COR-L47 (cell line): ENCODE results near the gene VRK1.

Experiments used
- DNase-seq: peaks from one replicate; lab custom pipeline; 2025; lab: John Stamatoyannopoulos, UW

Gene VRK1

DNA sequence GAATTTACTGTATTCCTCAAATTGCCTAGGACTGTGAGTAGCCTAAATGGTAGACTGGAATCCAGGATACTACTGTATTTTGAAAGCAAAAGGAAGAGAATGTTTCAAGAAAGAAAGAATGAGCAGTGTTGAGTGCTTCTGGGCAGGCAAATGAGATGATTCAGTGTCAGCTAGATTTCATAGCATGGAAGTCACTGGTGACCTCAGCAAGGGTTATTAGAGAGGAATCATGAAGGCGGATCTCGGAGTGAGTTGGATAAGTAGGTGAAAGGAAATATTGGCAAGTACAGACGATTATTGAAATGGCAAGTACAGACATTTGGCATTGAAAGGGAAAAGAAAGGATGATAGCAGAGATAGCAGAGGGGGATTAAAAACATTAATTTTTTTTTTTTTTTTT lies 27.1 kb downstream of the VRK1 start:
- DNase-seq = no peak

DNA sequence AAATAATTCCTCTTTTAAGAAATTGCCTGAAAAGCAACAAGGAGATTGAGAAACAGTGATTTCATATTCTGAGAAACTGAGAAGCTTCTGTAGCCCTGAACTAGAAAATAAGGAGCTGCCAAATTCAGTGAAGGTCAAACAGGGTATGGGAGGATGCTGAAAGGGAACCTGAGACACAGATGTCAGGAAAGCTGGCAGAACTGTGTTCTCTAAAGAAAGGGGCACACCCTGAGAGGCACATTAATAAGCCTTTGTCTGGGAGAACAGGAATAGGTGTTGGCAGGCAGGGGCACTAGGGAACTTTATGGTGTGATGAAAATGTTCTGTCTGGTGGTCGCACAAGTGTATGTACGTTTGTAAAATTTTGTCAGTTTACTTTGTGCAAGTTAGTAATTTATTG lies 29.6 kb downstream of the VRK1 start:
- DNase-seq = peak; percentile 7

DNA sequence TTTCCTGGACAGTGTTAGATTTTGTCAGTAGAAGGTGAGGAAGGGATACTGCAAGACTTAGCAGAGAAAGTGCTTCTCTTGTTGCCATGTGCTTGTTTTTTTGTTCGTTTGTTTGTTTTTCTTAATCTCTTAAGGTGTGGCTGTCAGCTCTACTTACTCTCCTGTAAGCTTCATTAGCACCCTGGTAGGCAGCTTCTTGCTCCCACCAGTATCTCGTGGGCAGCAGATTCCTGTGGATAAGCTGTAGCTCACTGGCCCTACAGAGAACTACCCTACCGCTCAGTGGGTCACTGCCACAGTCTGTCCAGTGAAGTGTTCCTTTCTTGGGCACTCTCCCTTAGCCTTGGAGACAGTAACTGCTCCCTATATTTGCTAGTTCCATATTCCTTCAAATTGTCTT lies 30.1 kb downstream of the VRK1 start:
- DNase-seq = peak; percentile 22

DNA sequence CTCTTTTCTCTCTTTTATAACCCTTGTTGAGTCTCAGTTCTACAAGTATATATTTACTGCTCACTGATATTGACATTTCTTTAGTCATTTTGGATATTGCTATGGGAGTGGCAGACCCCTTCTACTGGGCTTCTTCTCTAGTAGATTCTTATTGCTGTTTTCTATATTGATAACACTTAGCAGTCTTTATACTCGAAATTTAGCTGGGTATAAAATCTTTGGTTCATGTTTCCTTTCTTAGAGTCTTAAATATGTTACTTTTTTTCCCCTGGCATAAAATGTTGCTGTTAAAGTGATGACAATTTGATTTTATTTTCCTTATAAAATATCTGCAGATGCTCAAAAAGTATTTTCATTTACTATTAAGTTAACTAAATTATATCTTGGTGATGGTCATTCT lies 32.6 kb downstream of the VRK1 start:
- no peak for DNase-seq

DNA sequence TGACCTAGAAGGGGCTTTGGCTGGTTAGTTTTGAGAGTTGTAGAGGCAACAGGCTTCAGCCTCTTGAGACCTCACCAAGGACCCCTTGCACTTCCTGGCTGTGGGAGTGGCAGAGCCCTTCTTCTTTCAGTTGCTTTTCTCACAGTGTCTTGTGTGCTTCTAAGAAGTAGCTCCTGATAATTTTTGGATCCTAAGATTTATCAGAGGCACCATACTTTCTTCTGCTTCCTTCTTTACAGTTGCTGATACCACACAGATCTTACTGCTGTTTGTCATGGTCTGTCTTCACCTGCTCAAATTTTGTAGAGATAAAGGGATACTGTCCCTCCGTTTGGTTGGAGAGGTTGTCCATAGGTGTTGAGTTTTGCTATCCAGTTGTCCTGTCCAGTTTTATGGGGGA lies 33.8 kb downstream of the VRK1 start:
- no peak for DNase-seq

DNA sequence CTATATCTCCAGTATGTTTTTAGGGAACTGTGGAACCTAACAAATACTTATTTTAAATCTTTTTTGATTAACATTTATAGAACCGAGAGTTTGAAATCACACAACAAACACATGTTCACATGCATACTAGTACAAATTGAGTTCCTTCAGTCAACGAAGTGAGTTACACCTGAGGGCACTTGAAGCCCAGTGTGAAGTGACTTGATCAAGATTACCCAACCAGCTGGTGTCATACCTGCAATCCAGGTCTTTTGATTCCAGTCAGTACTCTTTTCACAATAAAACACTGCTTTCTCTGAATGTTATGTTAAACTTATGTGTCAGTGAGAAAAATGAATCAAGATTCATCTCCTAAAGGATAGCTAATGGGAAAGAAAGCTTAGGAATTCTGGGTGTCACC lies 35.2 kb downstream of the VRK1 start:
- DNase-seq = no peak

DNA sequence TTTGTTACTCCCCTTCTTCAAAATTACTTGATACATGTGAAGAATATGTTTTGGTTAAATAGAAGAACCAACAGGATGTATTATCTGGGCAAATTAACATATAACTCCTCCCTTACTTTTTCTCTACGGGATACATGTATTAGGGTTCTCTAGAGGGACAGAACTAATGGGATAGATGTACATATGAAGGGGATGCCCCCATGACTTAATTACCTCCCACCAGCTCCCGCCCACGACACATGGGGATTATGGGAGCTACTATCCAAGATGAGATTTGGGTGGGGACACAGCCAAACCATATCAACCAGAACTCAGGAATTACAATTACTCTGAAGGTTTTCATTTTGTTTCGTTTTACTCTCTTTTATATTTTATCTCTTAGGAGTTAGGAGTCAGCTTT lies 41.3 kb downstream of the VRK1 start:
- no peak for DNase-seq

DNA sequence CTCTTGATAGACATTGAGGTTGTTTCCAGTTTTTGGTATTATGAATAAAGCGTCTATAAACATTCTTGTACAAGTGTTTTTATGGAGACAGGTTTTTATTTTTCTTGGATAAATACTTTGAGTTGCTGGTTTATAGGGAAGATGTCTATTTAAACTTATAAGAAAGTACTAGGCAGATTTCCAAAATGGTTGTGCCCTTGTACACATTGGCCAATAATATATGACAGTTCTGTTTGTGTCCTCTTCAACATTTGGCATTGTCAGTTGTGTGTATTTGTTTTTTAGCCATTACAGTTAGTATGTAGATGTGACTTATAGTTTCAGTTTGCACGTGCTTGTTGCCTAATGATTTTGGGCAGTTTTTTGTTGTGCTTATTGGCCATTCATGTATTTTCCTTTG lies 42.1 kb downstream of the VRK1 start:
- no peak for DNase-seq

DNA sequence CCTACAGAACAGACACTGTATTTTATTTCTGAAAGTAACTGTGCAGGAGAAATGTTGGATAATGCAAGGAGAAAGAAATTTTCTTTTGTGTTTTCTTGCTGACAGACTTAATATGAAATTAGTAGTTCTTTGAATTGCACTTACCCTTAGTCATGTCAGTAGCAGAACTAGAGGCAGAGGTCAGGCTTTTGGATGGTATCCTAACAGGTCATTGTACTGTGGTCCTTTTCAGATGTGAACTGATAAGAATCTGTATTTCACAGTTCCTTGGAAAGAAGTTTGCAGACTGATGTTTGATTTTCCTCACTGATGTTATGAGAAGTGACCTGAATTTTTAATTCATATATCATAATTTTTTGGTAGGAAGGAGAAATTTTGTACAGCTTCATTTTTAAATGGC lies 46.0 kb downstream of the VRK1 start:
- DNase-seq = no peak

DNA sequence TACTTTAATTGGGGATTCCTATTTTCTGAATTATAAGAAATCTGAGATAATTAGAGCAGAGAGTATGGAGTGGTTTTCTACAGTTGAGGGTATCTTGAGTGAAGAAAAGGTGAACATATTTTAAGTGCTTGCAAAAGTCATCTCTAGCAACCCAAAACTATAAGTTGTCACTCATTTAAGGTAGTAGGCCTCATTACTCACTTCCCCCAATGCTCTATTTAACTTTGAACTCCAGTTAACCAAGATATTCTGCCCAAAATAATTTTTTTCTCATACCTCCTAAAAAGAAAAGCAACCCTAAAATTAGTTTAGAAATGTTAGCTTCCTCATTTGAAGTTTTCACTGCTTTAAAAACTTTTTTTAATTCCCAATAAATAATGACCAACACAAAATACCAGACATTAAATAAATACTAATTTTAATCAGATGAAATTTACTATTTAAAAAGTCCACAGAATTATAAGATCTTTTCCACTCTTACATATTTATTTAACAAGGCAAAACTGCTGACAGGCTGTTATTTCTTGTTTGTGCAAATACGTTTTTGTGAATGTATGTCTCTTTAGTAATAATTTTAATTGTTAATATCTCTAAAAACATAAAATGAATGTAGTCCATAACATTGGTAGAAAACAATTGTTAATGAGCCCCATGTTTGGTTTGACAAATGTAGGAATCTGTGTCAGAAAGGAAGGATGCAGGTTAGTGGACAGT lies 47.8 kb downstream of the VRK1 start:
- no peak for DNase-seq

DNA sequence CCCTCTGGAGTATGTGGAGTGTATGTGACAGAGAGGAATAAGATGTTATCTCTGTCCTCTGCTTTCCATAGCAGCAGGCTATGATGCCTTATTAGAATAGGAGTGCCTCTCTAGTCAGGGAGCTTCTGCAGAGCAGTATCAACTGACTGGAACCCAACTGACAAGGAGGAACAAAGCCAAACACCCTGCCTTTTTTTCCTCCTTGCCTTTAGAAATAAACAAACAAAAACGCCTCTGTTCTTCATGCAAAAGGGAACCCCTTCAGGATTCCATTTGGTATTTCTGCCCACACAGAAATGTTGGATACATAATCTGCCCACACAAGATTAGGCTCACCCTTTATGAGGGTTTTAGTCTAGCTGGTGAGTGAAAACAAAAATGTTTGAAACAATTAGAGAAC lies 50.3 kb downstream of the VRK1 start:
- DNase-seq = no peak

DNA sequence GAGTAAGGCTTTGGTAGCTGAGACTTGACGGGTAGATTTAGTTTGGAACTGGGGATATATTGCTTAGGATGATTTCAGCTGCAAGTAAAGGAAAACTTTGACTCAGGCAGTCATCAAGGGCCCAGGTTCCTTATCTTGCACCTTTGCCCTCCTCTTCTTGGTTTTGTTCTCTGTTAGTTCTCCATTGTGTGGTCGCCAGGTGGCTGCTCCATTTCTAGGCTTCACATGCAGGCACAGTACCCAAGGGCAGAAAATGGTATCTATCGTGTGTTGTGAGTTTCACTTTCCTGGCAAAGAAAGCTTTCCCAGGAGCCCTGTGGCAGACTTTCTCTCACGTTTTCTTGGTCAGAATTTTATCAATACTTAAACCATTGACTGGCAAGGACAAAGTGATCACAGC lies 50.8 kb downstream of the VRK1 start:
- no peak for DNase-seq

DNA sequence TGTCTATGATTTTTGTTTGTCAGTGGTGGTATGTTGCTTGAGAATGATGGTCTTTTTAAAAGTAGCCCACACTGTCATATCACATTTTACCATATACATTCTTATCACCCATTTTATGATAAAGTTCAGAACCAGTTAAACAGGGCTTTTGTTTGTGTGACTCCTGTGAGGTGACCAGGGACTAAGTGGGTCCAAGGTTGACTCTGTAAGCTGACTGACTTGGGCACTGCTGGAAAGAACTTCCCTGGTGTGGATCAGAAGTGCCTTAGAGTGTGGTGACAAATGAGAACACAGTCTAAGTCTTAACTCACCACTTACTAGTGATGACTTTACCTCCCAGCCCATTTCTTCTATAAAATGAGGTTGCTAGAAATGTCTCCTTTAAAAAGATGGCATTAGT lies 52.6 kb downstream of the VRK1 start:
- DNase-seq = no peak

DNA sequence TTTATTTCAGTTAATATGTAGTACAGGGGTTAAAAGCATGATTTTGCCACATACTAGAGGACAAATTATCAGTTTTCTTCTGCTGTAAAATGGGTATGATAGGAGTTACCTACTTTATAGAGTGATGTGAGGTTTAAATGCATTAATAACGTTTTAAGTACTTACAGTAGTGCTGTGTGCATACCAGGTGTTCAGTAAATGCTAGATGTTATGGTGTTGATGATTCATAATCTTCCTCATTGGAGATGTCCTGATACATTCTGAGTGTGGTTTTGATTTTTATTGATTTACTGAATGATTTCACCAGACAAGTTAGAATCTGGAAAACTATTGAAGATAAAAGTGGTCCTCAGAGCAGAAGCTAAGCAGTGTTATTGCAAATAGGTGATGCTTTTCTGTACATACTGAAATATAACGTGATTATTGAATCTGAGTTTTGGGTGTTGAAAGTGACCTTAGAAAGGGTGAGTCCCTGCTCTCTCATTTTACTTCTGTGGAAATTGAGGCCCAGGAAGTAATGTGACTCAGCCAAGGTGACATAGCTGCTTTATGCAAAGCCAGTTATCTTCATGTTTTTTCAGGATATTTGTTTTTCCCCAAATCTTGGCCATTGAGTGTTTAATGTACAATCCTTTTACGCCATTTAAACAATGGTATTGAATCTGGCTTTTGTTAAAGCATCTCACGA lies 54.7 kb downstream of the VRK1 start:
- DNase-seq = no peak

DNA sequence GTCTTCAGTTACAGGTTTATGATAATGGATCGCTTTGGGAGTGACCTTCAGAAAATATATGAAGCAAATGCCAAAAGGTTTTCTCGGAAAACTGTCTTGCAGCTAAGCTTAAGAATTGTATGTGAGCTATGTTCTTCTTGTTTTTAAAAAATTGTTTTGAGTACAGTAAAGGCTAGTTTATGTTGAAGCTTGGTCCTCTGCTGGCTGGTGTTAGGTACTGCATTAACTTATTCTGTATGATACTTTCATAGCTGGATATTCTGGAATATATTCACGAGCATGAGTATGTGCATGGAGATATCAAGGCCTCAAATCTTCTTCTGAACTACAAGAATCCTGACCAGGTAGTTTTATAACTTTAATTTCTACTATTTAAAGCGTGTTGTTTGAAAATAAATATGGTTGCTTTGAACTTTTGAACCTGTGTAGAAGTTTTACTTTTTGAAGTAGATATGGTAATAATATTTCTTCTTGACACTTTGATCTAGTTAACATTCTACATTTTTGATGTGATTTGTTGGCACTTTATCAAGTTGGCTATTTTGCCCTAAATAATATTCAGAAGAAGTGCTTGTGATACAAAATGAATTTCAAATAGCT lies 55.7 kb downstream of the VRK1 start:
- DNase-seq = no peak

DNA sequence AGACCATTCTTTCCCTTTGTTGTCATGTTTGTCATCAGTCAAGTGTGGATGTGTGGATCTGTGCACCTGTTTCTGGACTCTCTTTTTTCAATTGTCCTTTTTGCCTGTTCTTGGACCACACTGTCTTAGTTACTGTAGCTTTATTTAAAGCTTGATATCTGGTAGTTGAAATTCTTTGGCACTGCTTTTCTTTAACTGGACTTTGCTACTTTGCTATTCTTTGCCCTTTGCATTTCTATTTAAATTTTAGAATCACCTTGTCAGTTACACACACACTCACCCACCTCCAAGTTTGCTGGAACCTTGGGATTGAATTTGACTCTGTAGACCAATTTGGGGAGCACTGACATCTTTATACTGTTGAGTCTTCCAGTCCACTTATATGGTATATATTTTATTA lies 61.5 kb downstream of the VRK1 start:
- DNase-seq = peak; percentile 8

DNA sequence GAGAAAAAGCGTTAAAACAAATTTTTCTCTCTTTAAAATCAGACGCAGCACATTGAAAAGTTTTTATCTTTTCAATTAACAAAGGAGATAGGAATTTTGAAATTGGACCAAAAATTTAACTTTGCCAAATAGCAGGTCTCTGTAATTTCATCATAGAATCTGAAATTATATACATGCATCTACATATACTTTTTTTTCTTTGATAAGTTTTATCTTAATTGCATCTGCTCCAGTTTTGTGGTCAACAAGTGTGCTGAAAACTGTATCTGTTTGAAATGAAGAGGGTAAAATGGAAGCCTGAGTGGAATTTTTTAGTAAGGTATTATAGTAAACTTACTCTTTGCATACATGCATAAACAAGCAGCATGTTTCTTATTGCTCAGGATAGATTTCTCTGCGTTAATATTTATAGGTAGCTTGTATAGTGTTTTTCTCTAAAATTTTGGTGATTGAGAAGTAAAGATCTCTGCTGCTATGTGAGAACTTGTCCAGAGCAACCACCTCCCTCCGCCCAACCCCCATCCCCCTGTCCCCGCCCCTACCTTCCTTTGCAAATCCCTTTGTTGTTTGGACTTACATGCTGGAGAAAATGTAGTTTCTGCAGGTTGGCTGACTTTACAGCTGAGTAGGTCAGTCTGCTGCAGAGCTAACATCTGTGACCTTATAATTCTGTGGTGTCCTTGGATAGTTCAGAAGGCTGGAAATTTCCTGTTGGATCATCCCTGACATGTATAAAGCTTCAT lies 64.6 kb downstream of the VRK1 start:
- DNase-seq = no peak

DNA sequence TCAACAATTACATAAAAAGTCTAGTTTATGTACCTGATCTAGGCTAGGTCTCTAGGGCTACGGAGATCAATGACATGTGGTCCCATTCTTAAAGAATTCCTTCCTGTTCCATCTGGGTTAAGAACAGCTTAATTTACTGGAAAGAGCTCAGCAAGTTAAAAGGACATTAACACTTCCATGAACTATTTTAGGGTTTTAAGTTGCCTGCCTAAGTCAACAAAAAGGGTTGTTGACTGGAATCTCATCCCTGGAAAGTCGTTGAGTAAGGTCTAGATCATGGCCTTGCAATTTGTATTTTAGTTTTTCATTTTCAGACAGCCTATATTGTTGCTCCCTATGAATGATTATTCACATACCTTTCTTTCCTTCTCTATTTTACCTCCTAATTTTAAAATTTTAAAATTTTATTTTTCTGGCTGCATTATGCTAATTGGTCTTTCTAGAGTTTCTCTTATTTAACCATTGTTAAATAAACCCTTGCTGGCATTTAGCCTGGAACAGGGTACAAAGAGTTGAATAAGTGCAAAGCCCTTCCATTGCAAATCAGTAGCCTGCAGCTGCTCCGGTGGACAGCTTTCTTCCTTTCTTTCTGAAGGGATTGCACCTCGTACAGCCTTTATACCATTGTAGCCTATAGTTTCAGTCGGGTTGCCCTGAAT lies 66.3 kb downstream of the VRK1 start:
- DNase-seq = no peak

DNA sequence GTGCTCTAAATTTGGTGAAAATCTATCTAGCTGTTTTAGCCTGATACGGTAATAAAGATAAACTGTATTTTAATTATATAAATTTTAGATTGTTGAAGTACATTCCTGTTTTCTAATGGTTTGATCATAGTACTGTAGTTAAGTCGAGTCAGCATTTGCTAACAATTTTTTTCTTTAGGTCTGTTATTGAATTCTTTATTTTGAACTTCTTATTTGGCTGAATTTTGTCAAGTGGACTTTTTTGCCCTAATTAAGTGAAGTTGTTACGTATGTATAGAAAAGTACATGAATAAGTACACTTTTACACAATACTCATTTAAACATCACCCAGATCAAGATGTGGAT lies 66.8 kb downstream of the VRK1 start:
- DNase-seq = no peak

DNA sequence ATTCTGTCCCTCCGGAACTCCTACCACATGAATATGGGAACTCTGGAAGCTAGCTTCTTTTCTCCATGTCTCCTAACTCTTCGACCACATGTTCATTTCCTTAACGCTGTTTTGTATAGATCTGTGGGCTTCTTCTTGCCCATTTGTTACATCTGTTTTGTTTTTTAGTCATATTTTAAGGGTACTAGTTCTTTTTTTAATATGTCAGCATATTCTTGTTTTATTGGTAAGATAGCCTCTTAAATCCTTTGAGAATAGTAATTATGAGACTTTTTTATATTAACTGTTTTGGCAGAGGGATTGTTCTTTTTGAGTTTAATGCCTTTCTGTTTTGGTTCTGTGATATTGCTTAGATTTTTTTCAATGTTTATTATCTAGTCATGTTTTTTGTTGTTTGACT lies 70.5 kb downstream of the VRK1 start:
- DNase-seq = no peak

DNA sequence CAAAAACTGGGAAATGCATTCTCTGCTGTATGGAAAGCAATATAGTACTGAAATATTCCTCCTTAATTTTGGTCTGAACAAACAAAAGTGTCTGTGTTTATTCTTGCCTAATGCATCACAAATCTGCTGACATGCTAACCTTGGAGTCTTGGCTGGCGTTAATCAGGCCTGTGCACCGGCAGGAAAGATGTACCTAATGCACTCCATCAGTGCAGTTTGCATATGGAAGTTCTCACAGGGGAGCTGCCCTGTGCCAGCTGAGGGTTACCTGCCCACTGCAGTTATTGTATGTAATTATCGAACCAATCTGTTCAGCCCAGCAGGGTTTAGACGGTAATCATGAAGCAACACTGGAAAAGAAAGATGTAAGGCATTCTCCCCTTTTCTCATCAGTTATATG lies 76.9 kb downstream of the VRK1 start:
- DNase-seq = no peak

DNA sequence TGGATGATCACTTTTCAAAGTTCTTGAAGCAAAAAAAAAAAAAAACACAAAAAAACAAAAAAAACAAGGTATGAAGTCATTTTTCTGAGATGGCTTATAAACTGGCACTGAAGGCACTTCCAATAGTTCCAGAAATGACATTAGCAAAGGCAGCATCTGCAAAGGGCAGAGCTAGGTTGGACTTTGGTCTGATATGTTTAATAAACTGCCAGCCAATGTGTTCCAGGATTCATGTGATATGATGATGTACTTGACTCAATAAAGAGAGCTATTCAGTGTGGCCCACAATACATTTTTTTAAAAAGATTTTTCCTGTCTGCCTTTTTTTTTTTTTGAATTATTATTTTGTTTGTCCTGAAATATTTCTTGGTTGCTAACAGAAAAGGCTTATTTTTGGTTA lies 79.6 kb downstream of the VRK1 start:
- no peak for DNase-seq

DNA sequence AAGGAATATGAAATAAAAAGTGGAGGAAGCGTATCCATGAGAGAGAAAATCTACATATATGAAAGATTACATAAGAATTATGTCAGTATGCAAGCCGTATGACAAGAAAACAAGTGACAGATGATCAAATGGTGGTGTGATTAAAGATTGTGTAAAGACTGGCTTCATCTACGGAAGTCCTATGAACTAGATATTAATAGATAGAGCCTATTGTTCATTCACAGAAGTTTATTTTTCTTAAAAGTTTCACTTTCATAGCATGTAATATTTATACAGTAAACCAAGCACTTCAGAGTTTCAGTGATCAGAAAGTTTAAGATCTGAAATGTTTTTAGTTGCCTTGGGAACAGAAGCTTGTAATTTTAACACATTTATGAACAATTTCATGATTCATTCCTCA lies 84.5 kb downstream of the VRK1 start:
- no peak for DNase-seq
